ENCODE measurements around the gene USF2.

USF2 gene

DNA sequence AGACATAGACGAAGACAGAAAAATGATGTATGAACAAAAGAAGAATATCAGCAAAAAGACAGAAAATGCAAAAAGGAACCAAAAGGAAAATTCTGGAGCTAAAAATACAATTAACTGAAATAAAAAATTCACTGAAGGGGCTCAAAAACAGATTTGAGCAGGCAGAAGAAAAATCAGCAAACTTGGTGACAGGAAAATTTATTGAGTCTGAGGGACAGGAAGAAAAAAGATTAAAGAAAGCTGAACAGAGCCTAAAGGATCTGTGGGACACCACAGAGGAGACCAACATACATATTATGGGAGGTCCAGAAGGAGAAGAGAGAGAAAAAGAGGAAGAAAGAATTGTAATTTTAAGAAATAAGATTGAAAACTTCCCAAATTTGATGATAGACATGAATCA is 27.3 kb upstream of the USF2 start:
- no peak for DNase-seq (ENCODE audit: low read depth)

DNA sequence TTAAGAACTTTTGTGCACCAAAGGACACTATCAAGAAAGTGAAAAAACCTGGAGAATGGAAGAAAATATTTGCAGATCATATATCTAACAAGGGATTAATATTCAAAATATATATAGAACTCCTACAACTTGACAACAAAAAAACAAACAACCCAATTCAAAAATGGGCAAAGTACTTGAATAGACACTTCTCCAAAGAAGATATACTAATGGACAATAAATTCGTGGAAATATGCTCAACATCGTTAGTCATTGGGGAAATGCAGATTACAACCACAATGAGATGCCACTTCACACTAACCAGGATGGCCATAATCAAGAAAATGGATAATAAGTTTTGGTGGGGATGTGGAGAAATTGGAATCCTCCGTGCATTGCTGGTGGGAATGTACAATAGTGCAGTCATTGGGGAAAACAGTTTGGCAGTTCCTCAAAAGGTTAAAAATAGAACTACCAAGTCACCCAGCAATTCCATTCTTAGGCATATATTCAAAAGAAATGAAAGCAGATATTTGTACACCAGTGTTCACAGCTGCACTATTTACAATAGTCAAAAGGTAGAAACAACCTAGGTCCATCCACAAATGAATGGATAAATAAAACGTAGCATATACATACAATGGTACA is 22.2 kb upstream of the USF2 start:
- no peak for DNase-seq (ENCODE audit: low read depth)

DNA sequence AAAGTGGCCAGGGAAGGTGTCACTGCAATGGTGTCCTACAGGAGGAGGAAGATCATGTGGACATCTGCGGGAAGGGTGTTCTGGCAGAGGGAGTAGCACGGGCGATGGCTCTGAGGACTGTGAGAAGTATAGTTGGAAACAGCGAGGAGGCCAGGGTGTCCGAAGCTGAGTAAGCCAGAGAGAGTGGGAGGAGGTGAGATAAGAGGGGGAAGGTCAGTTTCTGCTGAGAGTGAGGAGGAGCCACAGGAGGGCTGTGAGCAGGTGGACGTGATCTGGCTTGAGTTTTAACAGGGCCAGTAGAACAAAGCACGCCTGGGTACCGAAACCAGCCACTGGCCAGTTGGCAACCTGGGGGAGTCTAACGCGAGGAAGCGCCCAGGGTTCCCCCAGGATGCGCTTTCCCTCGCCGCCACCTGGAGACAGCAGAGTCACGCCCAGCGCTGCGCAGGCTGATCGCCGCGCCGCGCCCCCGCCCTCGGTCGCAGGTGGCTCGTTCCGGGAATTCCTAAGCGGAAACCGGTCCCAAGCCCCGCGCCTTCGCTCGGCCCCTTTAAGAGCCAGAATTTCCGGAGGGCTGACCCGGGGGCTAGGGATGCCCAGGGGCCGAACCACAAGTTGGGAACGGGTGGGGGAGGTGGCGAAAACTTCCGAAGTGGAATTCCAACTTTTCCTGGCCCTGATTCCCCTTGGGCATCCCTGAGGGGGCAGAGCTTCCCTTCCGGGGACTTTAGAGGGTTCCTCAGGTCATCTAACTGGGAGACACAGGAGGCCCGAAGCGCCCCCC is 21.0 kb upstream of the USF2 start:
- DNase-seq (ENCODE audit: low read depth), result no peak

DNA sequence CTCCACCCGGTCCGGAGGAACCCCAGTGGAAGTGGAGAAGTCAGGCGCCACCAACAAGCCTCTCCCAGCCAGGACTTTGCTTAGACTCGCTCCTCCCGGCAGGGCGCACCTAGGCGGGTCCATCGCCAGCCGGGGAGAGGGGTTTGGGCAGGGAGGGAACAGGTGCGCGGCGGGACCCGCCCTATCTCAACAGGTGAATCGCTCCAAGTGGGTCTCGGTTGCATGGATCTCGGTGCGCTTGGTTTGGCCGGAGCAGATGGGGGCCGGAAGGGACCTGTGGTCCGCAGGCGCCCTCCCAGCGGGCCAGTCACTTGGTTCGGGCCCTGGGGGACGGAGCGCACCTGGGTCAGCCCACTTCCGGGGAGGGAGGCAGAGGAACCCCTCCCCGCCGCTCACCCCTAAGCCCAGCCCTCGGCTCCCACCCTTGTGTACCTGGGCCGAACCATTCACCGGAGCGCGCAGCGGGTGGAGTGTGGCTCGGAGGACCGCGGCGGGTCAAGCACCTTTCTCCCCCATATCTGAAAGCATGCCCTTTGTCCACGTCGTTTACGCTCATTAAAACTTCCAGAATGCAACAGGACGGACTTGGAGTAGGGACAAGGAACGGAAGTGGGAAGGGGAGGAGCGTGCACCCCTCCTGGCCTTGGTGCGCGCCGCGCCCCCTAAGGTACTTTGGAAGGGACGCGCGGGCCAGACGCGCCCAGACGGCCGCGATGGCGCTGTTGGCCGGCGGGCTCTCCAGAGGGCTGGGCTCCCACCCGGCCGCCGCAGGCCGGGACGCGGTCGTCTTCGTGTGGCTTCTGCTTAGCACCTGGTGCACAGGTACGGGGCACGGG is 20.2 kb upstream of the USF2 start, which contains the start of gene LSR:
TSS of gene LSR (plus strand) at position 693 of the 836 bp plus-strand sequence. CDS start at position 714, 21 bp downstream.
- peak; percentile 52 for DNase-seq (ENCODE audit: low read depth)

DNA sequence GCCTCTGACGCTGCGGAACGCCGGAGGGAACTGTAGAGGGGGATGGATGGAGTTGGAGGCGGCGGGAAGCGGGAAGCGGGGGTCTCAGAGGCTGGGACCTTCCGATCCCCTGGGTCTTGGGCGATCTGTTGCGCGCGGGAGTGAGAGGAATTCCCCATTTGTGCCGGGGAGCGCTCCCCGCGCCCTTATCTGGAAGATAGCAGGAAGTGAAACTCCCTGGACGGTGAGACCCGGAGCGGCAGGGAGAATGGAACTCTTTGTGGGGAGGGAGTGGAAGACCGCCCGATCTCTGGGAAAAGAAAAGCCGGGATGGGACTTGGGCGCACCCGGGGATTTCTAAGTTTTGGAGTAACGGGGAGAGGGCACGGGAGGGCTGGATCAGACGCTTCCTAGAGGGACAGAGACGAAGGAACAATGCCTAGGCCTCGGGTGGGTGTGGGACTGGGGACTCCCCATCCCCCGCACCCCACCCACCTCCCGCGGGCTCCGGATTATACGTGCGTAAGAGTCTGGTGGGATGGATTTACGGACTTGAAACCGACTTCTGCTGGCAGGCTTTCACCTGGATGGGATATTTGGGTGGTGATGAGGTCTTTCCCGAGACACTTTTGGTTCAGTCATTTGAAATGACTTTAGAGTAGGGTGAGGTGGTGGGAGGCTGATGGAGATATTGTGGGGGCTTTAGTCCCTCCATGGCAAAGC is 19.5 kb upstream of the USF2 start:
- DNase-seq (ENCODE audit: low read depth), result no peak

DNA sequence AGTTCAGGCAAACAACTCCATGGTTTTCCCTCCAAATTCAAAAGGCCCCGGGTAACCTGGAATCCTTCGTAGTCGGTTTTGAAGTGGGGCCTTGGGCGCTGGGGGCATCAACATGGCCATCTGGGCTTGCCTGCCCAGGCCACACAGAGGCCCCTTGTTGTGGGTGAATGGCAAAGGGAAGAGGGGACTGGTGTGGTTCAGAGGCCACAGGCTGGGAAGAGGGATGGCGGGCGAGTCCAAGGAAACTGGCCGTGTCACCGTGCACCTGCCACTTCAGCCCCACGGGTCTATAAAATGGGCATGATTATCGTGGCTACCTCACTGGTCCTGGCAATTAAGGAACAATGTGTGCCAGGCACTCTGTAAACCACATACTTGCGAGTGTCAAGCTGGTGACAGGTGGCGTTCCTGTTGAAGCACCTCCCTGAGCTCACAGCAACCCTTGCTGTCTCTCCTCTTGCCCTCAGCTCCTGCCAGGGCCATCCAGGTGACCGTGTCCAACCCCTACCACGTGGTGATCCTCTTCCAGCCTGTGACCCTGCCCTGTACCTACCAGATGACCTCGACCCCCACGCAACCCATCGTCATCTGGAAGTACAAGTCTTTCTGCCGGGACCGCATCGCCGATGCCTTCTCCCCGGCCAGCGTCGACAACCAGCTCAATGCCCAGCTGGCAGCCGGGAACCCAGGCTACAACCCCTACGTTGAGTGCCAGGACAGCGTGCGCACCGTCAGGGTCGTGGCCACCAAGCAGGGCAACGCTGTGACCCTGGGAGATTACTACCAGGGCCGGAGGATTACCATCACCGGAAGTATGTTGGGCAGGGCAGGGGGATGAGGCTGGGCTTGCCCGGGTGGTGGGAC is 18.7 kb upstream of the USF2 start:
- DNase-seq (ENCODE audit: low read depth), result no peak

DNA sequence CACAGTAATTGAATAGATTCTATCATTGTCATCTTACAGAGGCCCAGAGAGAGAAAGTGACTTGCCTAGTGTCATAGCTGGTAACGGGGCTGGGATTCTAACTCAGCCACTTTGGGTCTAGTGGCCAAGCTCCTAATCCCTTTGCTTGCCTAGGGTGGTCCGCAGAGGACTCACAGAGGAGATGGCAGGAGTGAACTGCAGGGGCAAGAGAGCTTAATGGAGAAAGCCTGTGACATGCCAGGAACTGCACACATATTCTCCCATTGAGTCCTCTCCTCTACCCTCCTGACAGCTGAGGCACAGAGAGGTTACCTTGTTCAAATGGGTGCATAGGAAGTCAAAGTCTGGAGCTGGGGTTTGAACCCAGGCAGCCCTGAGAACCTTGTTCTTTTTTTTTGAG is 17.3 kb upstream of the USF2 start:
- DNase-seq (ENCODE audit: low read depth), result no peak

DNA sequence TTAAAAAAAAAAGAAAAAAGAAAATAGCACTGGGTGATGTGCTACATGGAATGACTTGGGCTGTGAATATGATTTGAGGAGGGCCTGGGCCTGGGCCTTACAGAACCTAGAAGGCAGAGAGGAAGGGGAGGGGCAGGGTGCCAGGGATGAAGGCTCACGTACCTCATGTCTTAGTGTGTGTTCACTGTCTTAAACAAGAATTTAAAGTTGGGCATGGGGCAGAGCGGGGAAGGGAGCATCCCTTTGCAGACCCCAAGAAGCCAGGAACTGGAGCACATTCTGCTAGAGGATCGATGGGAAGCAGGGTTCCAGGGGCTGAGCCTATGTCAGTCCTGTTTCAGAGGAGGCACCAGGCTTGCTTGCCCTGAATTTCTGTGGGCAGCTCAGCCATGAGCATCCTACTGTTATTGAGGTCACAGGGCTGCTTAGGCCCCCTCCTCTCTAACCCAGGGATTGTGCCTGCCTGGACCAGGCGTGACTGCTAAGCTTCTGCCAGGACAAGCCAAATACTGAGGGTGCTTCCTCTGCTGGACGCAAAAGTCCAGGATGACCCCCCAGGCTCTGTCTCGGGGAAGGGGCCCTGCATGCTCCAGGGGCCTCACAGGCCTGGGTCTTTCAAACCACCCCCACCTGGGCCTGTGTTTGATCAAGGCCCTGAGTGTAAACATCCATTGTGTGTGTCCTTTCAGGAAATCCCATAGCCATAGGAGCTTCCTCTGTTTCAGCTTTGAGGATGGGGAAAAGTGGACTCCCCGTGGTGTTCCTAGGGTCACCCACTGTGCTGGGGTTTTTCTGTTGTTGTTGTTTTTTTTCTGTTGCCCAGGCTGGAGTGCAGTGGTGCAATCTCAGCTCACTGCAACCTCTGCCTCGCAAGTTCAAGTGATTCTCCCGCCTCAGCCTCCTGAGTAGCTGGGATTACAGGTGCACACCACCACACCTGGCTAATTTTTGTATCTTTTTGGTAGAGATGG is 15.2 kb upstream of the USF2 start:
- DNase-seq (ENCODE audit: low read depth), result no peak

DNA sequence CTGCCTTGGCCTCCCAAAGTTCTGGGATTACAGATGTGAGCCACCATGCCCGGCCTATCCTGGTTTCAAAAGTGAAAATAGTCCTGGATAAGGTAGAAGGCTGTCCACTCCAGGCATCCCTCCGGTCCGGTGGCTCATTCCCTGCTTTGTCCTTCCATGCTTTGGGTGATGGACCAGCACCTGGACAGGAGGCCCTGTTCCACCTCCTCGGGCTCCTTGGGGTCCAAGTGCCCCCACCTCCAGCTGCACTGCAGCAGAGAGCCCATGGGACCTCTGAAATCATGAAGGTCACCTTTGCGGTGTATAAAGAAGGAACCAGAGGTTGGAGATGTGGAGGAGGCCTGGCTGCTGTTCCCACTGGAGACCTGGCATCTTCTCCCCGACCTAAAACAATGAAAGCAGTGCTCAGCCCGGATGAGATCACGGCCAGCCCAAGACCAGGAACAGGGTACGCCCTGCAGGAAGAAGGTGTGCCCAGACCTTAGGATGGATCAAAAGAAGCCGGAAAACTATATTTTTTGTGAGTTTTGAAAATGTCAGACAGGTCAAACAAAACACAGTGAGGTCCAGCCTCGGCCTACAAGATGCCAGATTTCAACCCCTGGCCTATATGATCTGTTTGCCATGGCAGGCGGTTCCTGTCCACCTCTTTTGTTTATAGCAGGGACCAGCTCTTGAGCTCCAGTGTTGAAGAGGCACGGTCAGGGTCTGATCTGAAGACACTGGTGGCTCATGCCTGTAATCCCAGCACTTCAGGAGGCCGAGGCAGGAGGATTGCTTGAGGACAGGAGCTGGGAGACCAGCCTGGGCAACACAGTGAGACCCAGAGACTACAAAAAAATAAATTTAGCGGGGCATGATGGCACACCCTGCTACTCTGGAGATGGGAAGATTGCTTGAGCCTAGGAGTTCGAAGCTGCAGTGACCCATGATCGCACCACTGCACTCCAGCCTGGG is 14.1 kb upstream of the USF2 start:
- DNase-seq (ENCODE audit: low read depth), result no peak

DNA sequence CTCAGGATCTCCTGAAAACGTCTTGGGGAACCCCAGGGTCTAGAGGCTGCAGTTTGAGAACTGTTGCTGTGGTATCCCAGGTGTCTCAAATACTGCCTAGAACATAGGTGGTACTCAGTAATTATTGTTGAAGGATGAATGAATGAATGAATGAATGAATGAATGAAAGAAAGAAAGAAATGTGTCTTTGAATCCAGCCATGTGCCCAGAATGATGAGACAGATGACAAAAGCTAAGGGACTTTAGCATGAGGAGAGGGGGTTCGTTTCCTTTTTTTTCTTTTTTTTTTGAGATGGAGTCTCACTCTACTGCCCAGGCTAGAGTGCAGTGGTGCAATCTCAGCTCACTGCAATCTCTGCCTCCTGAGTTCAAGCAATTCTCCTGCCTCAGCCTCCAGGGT is 12.2 kb upstream of the USF2 start:
- DNase-seq (ENCODE audit: low read depth), result no peak

DNA sequence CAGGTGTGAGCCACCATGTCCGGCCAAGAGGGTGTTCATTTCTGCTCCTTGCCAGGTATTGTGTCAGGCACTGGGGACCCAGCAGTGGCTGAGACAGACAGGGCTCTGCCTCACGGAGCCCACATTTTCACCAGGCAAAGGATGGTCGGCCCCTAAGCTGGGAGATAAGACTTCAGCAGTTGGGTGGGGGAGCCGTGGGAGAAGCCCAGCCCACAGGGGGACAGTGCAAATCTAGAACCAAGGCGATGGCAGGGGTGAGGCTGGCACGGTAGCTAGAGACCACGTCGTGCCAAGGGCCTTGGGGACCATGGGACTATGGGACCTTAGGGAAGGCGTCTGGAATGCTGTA is 11.7 kb upstream of the USF2 start:
- DNase-seq (ENCODE audit: low read depth), result no peak

DNA sequence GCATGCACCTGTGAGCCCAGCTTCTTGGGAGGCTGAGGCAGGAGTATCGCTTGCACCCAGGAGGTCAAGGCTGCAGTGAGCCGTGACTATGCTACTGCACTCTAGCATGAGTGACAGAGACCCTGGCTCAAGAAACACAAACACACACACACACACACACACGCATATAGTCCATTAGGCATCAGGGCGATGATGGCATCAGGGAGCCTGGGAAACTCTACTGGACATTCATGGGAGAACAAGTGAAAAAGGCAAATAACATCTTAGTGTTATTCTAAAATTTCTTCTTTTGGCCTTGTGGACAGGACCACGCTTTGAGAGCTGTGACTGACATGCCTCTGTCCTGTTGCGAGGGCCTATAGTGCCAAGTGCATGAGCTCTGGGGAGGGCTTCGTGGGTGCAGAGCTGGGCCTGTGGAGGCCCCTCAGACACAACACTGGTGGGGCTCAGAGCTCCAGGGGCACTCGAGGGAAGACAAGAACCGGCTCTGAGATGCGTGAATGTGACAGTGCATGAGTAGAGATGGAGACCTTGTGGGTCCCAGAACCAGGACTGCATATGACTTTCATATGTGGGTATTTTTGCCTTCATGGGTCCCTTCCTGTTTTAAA is 8.0 kb upstream of the USF2 start:
- DNase-seq (ENCODE audit: low read depth), result no peak

DNA sequence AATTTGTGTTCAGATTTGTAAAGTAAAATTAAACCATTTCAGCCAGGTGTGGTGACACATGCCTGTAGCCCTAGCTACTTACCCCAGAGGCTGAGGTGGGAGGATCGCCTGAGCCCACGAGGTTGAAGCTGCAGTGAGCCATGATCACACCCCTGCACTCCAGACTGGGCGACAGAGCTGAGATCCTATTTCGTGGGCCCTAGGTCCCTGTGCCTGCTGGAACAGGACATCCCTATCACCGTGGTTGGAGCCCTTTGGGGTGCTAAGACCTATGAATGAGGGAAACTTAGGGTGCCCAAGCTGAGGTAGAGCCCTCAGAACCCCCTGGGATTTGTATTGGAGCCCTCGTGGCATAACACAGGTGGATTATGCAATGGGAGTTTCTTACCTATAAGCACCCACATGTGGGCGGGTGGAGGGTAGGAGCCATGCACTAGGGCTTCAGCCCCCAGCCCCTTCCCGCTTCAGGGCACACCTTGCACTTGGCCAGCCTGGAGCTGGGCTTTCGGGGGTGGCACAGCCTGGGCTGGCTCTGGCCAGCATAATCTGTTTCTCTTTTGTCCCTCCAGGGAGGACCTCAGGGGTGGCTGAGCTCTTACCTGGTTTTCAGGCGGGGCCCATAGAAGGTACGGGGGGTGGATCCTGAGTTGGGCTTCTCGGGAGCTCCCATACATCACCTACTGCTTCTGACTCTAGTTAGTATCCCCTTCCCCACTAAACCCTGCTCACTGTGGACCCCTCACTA is 7.2 kb upstream of the USF2 start:
- no peak for DNase-seq (ENCODE audit: low read depth)

DNA sequence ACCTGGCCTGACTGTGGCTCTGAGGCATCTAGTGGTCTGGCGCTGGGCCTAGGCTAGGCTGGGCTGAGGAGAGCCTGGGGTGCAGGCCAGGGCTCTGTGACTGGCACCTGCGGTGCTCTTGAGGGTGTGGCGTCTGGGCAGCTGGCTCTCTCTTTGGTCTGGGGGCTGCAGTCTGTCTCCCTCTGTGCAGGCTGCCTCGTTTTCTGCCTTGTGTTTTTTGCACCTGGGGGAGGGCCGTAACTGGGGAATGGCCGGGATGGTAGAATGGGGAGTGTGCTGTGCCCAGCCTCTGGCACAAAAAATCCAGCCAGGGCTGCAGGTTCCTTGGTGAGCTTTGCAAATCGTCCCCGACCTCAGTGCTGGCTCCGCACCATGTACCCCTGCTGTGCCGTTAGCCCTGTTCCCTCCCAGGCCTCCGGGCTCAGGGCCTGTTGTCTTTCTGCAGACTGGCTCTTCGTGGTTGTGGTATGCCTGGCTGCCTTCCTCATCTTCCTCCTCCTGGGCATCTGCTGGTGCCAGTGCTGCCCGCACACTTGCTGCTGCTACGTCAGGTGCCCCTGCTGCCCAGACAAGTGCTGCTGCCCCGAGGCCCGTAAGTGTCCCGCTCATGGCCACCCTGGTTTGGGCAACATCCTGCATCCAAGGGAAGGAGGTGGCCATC is 6.5 kb upstream of the USF2 start:
- no peak for DNase-seq (ENCODE audit: low read depth)

DNA sequence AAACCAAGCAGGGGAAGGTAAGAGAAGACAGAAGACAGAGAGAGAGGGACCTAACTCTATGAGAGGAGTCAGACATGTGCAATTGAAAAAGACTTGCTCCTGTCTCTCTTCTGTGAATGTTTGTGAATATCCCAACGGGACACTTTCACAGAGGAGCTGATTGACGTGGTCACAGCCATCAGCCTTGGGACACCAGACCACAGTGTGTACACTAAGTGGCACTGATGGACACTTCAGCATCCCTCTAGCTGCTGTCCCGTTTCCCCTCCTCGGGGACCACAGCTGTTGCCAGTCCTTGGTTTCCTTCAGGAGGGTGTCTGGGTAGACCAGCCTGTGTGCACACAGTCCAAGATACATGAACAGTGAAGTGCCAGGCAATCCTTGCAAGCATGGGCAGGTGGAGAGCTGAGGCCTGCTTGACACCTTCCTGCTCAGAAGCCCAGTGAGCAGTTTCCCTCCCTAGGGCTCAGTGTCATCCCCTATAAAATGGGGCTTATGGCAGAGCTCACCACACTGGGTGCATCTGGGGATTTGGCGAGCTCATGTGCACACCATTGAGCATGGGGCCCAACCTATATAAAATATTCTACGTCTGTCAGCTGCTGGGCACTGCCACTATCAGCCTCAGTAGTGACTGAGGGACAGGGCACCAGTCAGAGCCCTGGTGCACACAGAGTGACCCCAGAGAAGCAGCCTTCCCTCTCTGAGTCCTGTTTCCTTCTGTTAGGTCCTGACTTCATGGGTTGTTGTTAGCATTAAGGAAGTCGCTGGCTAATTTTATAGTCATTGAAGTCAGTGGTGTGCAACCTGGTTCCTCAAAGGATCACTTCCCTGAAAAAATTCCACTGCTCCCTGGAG is 4.3 kb upstream of the USF2 start:
- DNase-seq (ENCODE audit: low read depth), result no peak
